Measurements from ENCODE around the gene ZNF277.

Gene ZNF277

DNA sequence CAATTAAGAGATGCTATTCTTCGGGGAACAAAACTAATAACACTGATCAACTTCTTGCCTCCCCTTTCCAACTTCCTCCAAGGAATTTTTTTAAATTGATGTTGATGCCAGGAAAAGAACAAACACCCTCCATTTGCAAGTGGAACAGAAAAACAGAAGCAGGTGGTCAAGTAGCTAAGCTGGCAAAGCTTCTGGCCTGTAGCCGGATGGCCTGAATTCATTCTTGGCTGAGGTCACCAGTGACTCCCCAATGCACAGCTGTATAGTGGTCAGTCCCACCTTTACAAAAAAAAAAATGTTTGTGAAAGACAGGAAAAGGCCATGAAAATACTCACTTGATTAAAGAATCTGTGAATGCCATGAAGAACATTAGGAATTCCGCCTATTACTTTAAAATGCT is 39.3 kb upstream of the ZNF277 start:
- H2AFZ ChIP-seq (ENCODE audit: low read depth) = no peak overlapping the region
- H3K79me2 ChIP-seq (ENCODE audit: insufficient read depth, low read depth) = no peaks in the 10 kb centered on the region
- H3K27ac ChIP-seq = no peak overlapping the region
- no peaks in the 10 kb centered on the region for H3K4me1 ChIP-seq (ENCODE audit: low read depth, poor library complexity, severe bottlenecking)
- H3K27me3 ChIP-seq (ENCODE audit: insufficient read depth, low read depth) = no peaks in the 10 kb centered on the region
- no peaks in the 10 kb centered on the region for H4K20me1 ChIP-seq (ENCODE audit: insufficient read depth)
- H3K36me3 ChIP-seq (ENCODE audit: insufficient read depth) = no peaks in the 10 kb centered on the region
- TF ChIP-seq, protein P1, sequence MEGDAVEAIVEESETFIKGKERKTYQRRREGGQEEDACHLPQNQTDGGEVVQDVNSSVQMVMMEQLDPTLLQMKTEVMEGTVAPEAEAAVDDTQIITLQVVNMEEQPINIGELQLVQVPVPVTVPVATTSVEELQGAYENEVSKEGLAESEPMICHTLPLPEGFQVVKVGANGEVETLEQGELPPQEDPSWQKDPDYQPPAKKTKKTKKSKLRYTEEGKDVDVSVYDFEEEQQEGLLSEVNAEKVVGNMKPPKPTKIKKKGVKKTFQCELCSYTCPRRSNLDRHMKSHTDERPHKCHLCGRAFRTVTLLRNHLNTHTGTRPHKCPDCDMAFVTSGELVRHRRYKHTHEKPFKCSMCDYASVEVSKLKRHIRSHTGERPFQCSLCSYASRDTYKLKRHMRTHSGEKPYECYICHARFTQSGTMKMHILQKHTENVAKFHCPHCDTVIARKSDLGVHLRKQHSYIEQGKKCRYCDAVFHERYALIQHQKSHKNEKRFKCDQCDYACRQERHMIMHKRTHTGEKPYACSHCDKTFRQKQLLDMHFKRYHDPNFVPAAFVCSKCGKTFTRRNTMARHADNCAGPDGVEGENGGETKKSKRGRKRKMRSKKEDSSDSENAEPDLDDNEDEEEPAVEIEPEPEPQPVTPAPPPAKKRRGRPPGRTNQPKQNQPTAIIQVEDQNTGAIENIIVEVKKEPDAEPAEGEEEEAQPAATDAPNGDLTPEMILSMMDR (conservative IDR thresholded peaks at IDR 0.05; ENCODE audit: low read depth, low read length) = no peak
- no peak overlapping the region for H3K4me3 ChIP-seq (IDR thresholded peaks at IDR 0.05; ENCODE audit: insufficient read depth, low read depth, low read length)
- H3K4me2 ChIP-seq = no peak overlapping the region
- H3K9ac ChIP-seq = no peak overlapping the region

DNA sequence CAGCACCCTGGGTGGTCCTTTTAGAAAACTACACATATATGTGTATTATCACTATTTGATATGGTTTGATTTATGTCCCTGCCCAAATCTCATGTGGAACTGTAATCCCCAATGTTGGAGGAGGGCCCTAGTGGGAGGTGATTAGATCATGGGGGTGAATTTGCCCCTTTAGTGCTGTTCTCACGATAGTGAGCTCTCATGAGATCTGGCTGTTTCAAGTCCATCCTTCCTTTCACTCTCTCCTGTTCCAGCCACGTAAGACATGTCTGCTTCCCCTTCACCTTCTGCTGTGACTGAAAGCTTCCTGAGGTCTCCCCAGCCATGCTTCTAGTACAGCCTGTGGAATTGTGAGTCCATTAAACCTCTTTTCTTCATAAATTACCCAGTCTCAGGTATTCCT is 37.6 kb upstream of the ZNF277 start:
- Histone ChIP-seq H2AFZ (ENCODE audit: low read depth) (no peak overlapping the region), H3K27ac (no peak overlapping the region), H3K4me2 (no peak overlapping the region), H3K27me3 (ENCODE audit: insufficient read depth, low read depth) (no peaks in the 10 kb centered on the region), H3K4me1 (ENCODE audit: low read depth, poor library complexity, severe bottlenecking) (no peaks in the 10 kb centered on the region), H4K20me1 (ENCODE audit: insufficient read depth) (no peaks in the 10 kb centered on the region), H3K4me3 (IDR thresholded peaks at IDR 0.05; ENCODE audit: insufficient read depth, low read depth, low read length) (no peak overlapping the region), H3K79me2 (ENCODE audit: insufficient read depth, low read depth) (no peaks in the 10 kb centered on the region), H3K9ac (no peak overlapping the region), H3K36me3 (ENCODE audit: insufficient read depth) (no peaks in the 10 kb centered on the region)
- TF ChIP-seq, protein P1 (conservative IDR thresholded peaks at IDR 0.05; ENCODE audit: low read depth, low read length) = no peak

DNA sequence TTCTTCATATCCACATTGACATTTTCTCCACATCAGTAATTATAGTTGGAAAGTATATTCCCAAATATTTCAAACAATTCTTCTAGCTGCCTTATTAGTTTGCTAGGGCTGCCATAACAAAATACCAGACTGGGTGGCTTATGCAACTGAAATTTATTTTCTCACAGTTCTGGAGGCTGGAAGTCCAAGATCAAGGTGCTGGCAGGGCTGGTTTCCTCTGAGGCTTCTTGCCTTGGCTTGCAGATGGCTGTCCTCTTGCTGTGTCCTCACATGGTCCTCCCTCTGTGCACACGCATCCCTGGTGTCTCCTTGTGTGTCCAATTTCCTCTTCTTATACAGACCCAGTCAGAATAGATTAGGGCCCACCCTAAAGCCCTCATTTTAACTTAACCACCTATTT is 34.8 kb upstream of the ZNF277 start:
- Histone ChIP-seq H2AFZ (ENCODE audit: low read depth) (no peak overlapping the region), H3K4me2 (no peak overlapping the region), H4K20me1 (ENCODE audit: insufficient read depth) (no peaks in the 10 kb centered on the region), H3K4me3 (IDR thresholded peaks at IDR 0.05; ENCODE audit: insufficient read depth, low read depth, low read length) (no peak overlapping the region), H3K27me3 (ENCODE audit: insufficient read depth, low read depth) (no peaks in the 10 kb centered on the region), H3K4me1 (ENCODE audit: low read depth, poor library complexity, severe bottlenecking) (no peaks in the 10 kb centered on the region), H3K9ac (no peak overlapping the region), H3K27ac (no peak overlapping the region), H3K36me3 (ENCODE audit: insufficient read depth) (no peaks in the 10 kb centered on the region), H3K79me2 (ENCODE audit: insufficient read depth, low read depth) (no peaks in the 10 kb centered on the region)
- TF ChIP-seq, protein P1 (conservative IDR thresholded peaks at IDR 0.05; ENCODE audit: low read depth, low read length) = no peak

DNA sequence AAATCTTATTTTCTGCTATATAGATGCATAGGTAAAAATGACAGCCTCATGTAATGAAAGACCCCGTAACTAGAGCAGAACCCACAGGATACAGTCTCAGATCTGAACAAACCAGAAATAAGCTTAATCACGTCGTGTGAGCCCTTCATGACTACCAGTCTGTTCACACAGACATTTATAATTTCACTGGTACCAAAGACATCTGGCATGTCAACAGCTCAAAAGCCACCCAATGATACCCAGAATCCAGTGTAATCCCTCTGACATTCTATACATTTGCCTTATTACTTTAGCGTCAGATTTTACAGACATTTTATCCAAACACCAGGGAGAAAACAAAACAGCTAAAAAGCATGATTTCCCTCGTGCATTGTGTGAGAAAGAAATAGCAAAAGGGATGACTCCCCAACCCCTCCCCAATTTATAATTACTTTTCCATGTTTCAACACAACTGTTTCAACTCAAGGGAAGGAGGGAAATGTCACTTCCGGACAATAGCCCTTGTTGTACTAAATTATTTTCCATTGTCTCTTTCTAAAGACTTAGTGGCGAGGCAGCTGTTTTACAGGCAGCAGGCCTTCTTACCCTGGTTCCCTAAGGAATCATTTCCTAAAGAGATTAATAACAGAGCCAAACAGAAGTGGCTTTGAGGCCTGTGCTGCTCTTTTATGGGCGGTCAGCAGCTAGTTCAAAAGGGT is 33.5 kb upstream of the ZNF277 start:
- Histone ChIP-seq H3K27ac (no peak overlapping the region), H3K4me1 (ENCODE audit: low read depth, poor library complexity, severe bottlenecking) (no peaks in the 10 kb centered on the region), H3K4me2 (no peak overlapping the region), H3K27me3 (ENCODE audit: insufficient read depth, low read depth) (no peaks in the 10 kb centered on the region), H2AFZ (ENCODE audit: low read depth) (no peak overlapping the region), H4K20me1 (ENCODE audit: insufficient read depth) (no peaks in the 10 kb centered on the region), H3K4me3 (IDR thresholded peaks at IDR 0.05; ENCODE audit: insufficient read depth, low read depth, low read length) (no peak overlapping the region), H3K36me3 (ENCODE audit: insufficient read depth) (no peaks in the 10 kb centered on the region), H3K79me2 (ENCODE audit: insufficient read depth, low read depth) (no peaks in the 10 kb centered on the region), H3K9ac (no peak overlapping the region)
- TF ChIP-seq, protein P1 (conservative IDR thresholded peaks at IDR 0.05; ENCODE audit: low read depth, low read length) = no peak

Measured in KMS-11 (cell line).